OCI-LY1 (cell line): ENCODE measurements around the gene ACMSD.

ENCODE experiments used
- EZH2 ChIP-seq: fragments of 200-600 bp; sonication (generic), shearing (Covaris generic); IDR thresholded peaks from 2 replicates; pipeline ENCODE4 v1.8.0; 2017; ENCODE audit warnings: borderline replicate concordance, mixed run types, mild to moderate bottlenecking, antibody characterized with exemption, low read length, moderate library complexity, mixed read lengths
- TF ChIP-seq, protein P1 (sequence below): fragments of 200-600 bp; sonication (generic), shearing (Covaris generic); IDR thresholded peaks from 2 replicates; pipeline ENCODE4 v1.5.1; 2017; ENCODE audit warnings: mild to moderate bottlenecking, antibody characterized with exemption, low read length, moderate library complexity, mixed read lengths

DNA sequence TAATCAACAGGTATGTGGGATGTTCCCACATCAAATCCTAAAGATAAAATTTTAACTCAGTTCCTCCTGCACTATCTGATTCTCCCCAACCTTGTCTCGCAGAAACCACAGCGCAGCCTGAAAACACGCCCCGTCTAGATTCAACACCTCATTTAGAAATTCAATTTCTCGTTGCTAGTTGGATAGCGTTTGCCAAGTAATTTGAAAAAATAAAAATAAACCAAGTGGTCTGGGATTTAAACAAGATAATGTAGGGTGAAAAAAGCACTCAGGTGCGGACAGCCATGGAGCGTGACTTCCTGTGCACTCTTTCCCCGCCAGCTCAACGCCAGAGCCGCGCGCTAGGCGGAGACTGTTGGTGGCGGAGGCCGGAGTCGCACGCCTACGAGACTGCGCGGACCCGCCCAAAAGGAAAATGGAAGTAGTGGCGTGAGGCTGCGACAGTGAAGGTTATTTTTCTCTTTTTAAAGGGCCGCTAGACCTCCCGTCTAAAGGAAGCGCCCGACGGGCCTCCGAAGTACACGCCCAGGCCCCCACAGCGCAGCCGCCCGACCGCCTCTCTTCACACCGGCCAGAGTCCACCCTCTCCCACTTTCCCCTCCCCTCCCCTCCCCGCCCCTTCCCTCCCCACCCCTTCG, 79.6 kb downstream of the ACMSD start:
- TF ChIP-seq, protein P1, sequence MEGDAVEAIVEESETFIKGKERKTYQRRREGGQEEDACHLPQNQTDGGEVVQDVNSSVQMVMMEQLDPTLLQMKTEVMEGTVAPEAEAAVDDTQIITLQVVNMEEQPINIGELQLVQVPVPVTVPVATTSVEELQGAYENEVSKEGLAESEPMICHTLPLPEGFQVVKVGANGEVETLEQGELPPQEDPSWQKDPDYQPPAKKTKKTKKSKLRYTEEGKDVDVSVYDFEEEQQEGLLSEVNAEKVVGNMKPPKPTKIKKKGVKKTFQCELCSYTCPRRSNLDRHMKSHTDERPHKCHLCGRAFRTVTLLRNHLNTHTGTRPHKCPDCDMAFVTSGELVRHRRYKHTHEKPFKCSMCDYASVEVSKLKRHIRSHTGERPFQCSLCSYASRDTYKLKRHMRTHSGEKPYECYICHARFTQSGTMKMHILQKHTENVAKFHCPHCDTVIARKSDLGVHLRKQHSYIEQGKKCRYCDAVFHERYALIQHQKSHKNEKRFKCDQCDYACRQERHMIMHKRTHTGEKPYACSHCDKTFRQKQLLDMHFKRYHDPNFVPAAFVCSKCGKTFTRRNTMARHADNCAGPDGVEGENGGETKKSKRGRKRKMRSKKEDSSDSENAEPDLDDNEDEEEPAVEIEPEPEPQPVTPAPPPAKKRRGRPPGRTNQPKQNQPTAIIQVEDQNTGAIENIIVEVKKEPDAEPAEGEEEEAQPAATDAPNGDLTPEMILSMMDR, result no peak
- TF ChIP-seq EZH2, result no peak
